Peyer's patch (tissue), 4 donors: ENCODE results near the gene CNTNAP4. TPM values are rescaled to one million over a fixed set of nuclear protein-coding genes. Genes with fewer than 3 reads are reported as not detected.

ENCODE experiments used
- DNase-seq, 3 donors: peaks; one replicate each; pipeline ENCODE4 v3.0.0-alpha.2; 2017 to 2019
- H3K27ac ChIP-seq, 4 donors: fragments of 200-600 bp; sonication (generic); one replicate each; pipeline ENCODE4 v1.5.1; 2016 to 2019
- H3K27me3 ChIP-seq, 2 donors: fragments of 200-600 bp; sonication (generic); one replicate each; pipeline ENCODE4 v1.5.1; 2019
- H3K36me3 ChIP-seq, 3 donors: fragments of 200-600 bp; sonication (generic); one replicate each; pipeline ENCODE4 v1.5.1; 2016 to 2019
- H3K4me1 ChIP-seq, 4 donors: fragments of 200-600 bp; sonication (generic); one replicate each; pipeline ENCODE4 v1.5.1; 2016 to 2019
- H3K4me3 ChIP-seq, 4 donors: fragments of 200-600 bp; sonication (generic); 1 replicate in 3 of 4; 2 replicates in 1 of 4; pipeline ENCODE4 v1.5.1; 2016 to 2019; ENCODE audit warnings: mild to moderate bottlenecking in 1 of 4
- H3K9me3 ChIP-seq, 4 donors: fragments of 200-600 bp; sonication (generic); one replicate each; pipeline ENCODE4 v1.5.1; 2016 to 2019; ENCODE audit warnings: mild to moderate bottlenecking in 1 of 4
- POLR2A ChIP-seq, 2 donors: fragments of 450-650 bp; IDR thresholded peaks; one replicate each; pipeline ENCODE4 v1.5.1; 2017; ENCODE audit warnings: antibody characterized with exemption in 2 of 2, mild to moderate bottlenecking in 2 of 2, moderate library complexity in 2 of 2
- total RNA-seq, 4 donors: library from RNA; depleted of rRNA; stranded (reverse); fragments of >200 nt; gene quantifications; one replicate each; pipeline ENCODE4 v1.1.0, GENCODE V29; 2016
- TF ChIP-seq, protein P1 (sequence below), 6 experiments: fragments of 450-650 bp in 4 of 6; fragments of 200-600 bp in 2 of 6; sonication (generic) in 1 of 6; IDR thresholded peaks; one replicate each; pipeline ENCODE4 v1.5.1; 2017 to 2019; ENCODE audit warnings: antibody characterized with exemption in 6 of 6, mild to moderate bottlenecking in 3 of 6, moderate library complexity in 1 of 6

CNTNAP4 gene
- total RNA-seq, 4 donors from 2014 or later = not detected

DNA sequence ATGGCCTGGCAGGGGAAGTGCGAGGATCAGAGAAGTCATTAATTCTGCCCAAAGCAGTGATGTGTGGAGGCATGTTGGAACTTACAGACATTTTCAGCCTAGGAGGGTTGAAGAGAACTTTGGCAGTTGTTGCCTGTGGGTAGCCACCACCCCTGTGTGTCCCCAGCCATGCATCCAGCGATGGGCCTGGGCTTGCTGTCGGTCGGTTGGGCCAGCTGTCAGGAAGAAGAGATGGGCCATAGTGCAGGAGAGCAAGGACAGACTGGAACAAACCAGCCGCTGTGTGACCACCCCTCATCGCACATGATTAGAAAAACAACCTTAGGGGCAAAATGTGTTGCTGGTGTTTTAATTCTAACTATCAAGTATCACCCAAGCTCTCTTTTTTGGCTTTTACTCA is 173.7 kb downstream of the CNTNAP4 start:
- Histone ChIP-seq H3K9me3 (no peaks in the 10 kb centered on the region), H3K36me3 (no peaks in the 10 kb centered on the region), H3K4me3 (no peak overlapping the region), H3K4me1 (no peaks in the 10 kb centered on the region), H3K27me3 (no peaks in the 10 kb centered on the region), H3K27ac (no peak overlapping the region)
- no peak for DNase-seq
- no peak for TF ChIP-seq POLR2A (IDR thresholded peaks at IDR 0.05)
- TF ChIP-seq, protein P1, sequence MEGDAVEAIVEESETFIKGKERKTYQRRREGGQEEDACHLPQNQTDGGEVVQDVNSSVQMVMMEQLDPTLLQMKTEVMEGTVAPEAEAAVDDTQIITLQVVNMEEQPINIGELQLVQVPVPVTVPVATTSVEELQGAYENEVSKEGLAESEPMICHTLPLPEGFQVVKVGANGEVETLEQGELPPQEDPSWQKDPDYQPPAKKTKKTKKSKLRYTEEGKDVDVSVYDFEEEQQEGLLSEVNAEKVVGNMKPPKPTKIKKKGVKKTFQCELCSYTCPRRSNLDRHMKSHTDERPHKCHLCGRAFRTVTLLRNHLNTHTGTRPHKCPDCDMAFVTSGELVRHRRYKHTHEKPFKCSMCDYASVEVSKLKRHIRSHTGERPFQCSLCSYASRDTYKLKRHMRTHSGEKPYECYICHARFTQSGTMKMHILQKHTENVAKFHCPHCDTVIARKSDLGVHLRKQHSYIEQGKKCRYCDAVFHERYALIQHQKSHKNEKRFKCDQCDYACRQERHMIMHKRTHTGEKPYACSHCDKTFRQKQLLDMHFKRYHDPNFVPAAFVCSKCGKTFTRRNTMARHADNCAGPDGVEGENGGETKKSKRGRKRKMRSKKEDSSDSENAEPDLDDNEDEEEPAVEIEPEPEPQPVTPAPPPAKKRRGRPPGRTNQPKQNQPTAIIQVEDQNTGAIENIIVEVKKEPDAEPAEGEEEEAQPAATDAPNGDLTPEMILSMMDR (IDR thresholded peaks at IDR 0.05) = no peak

DNA sequence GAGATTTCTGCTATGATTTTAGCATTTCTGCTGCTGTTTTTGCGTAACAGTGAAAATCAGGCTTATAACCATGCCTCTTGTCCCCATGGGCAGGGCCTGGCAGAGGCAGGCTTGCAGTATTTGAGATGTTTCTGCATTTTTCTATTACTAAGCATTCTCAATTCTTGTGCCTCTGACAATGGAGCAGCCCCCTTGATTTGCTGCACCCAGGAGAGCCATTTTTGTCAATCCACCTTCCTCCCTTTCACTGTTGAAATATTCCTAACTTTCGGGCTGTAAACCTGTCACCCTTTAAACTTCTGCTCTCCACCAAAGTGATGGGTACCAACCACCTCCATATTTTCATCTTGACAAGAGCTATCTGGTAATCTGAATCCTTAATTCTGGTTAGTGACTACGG is 178.1 kb downstream of the CNTNAP4 start:
- TF ChIP-seq POLR2A (IDR thresholded peaks at IDR 0.05) = no peak
- TF ChIP-seq, protein P1 (IDR thresholded peaks at IDR 0.05) = no peak
- no peaks in the 10 kb centered on the region for H3K36me3 ChIP-seq

DNA sequence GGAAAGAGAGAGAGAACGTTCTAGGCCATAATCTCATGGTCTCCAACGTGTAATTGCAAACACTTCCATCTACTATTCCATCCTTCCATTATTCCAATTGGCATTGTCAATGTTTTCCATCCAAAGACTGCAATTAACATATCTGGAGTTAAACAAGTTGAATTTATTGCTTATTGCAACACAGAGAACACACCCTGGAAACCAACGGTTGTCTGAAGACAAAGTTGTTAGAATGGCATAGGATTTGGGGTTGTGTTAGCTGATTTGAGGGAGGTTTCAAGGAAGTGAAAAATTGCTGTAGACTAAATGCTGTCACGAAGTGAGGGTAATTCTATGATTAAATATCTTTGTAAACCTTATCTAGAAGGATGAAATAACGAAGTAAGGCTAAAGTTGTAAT is 178.8 kb downstream of the CNTNAP4 start:
- Histone ChIP-seq H3K27ac (no peak overlapping the region), H3K36me3 (no peaks in the 10 kb centered on the region), H3K4me3 (no peak overlapping the region), H3K4me1 (no peaks in the 10 kb centered on the region), H3K27me3 (no peaks in the 10 kb centered on the region), H3K9me3 (no peaks in the 10 kb centered on the region)
- DNase-seq = no peak
- TF ChIP-seq, protein P1 (IDR thresholded peaks at IDR 0.05) = no peak
- no peak for TF ChIP-seq POLR2A (IDR thresholded peaks at IDR 0.05)

More for the DNA sequence above, 178.1 kb downstream of the CNTNAP4 start:
- DNase-seq = no peak
- no peaks in the 10 kb centered on the region for H3K27me3 ChIP-seq
- no peak overlapping the region for H3K27ac ChIP-seq
- H3K9me3 ChIP-seq = no peaks in the 10 kb centered on the region
- H3K4me1 ChIP-seq = no peaks in the 10 kb centered on the region
- H3K4me3 ChIP-seq = no peak overlapping the region

- Histone ChIP-seq H3K9me3 (no peaks in the 10 kb centered on the region), H3K36me3 (no peaks in the 10 kb centered on the region), H3K27ac (no peak overlapping the region), H3K27me3 (no peaks in the 10 kb centered on the region), H3K4me1 (no peaks in the 10 kb centered on the region), H3K4me3 (no peak overlapping the region)
- DNase-seq = no peak
- TF ChIP-seq, protein P1 (IDR thresholded peaks at IDR 0.05) = no peak
- TF ChIP-seq POLR2A (IDR thresholded peaks at IDR 0.05) = no peak
Observed at GRCh38 chr16:76459111-76459510, 181.9 kb downstream of the CNTNAP4 start.

DNA sequence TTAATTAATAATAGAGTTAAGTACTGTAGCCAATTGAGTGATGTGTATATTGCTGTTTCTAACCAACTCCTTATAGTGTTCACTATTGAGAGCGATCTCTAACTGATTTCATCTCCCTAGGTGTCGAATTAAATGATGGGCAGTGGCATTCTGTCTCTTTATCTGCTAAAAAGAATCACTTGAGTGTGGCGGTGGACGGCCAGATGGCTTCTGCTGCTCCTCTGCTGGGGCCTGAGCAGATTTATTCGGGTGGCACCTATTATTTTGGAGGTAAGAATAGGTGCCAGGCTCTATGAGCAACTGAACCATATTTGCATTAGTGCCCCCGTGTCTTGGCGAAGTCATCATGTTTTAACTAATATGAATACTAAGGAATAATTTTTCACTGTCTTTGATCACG is 184.6 kb downstream of the CNTNAP4 start:
- TF ChIP-seq POLR2A (IDR thresholded peaks at IDR 0.05) = no peak
- no peak overlapping the region for H3K27ac ChIP-seq
- H3K4me1 ChIP-seq = no peaks in the 10 kb centered on the region
- no peak for DNase-seq
- H3K4me3 ChIP-seq = no peak overlapping the region
- no peaks in the 10 kb centered on the region for H3K36me3 ChIP-seq
- no peaks in the 10 kb centered on the region for H3K9me3 ChIP-seq
- H3K27me3 ChIP-seq = no peaks in the 10 kb centered on the region

DNA sequence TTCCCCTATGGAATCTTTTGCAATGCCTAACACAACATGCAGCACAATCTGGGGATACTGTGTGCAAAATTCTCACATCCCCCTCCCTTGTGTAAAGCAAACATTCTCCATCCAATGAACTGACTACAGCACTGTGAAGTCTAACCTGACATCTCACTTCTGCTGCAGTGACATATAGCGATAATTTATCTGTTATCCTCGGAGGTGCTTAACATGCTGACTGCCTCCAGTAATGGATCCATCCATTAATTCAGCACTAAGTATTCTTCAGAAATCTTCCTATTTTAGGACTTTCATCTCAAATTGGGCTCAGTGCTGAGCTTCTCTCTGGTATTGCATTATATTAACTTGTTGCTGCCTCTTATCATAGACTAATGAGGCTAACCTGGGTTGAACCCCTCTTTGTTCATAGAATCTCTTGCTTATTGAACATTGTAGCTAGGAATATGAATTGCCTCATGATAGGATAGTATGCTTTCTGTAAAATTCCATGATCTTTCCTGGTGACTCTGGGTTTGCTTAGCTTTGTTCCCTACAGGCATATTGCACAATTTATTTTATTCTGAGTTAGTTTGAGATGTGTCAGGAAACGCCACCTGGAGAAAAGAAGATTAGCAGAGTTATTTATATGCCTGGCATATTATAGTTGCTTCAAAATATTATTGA is 187.9 kb downstream of the CNTNAP4 start:
- Histone ChIP-seq H3K4me3 (no peak overlapping the region), H3K27ac (no peak overlapping the region), H3K36me3 (no peaks in the 10 kb centered on the region), H3K27me3 (no peaks in the 10 kb centered on the region), H3K9me3 (no peaks in the 10 kb centered on the region), H3K4me1 (no peaks in the 10 kb centered on the region)
- no peak for DNase-seq
- TF ChIP-seq, protein P1 (IDR thresholded peaks at IDR 0.05) = no peak
- no peak for TF ChIP-seq POLR2A (IDR thresholded peaks at IDR 0.05)
